Left colon (tissue), 2 donors: ENCODE results near the gene ARHGAP45. TPM values are rescaled to one million over a fixed set of nuclear protein-coding genes. Genes with fewer than 3 reads are reported as not detected.

Source experiments
- ATAC-seq: fragments of 200-7000 bp; cut with Tn5 transposase; one replicate; pipeline ENCODE4 v1.9.1; 2020; ENCODE audit warnings: mild to moderate bottlenecking, moderate library complexity
- DNase-seq, 2 donors: peaks; one replicate each; pipeline ENCODE4 v3.0.0-alpha.2; 2020
- intact Hi-C, 2 donors: fragments of 100-400 bp; cut with DNase I in 1 of 2; cut with micrococcal nuclease in 1 of 2; formaldehyde crosslinking; loops; one replicate each; pipeline versions ENCODE4 v1.11.2 to v1.14.0; 2022; cut with DNase I, micrococcal nuclease
- total RNA-seq, 2 donors: library from RNA; stranded (reverse); fragmentation: NEBNext Ultra II Directional; extraction: Animal tissue kit (Norgen Biotek cat#: 25700); gene quantifications; one replicate each; pipeline ENCODE4 v1.2.1, GENCODE V29; 2021
- donor health status: DM: no; HTN: no; CAD: no.
- donor health status: DM: yes; HTN: yes; CAD: no.

The ARHGAP45 gene
- total RNA-seq, 2 donors from 2014 or later: 37.9 to 47.2 TPM

- ATAC-seq (peak; percentile 6), DNase-seq (peak; percentile 34 to 40)
- intact Hi-C loops: no loop called here
Observed at GRCh38 chr19:1066251-1066747, 668 bp upstream of the ARHGAP45 start.

GRCh38 chr19:1067341-1067957, 482 bp downstream of the ARHGAP45 start:
- ATAC-seq (no peak), DNase-seq (peak in 1 of 2 donors; percentile 33)
- intact Hi-C loops: no loop called here

DNA sequence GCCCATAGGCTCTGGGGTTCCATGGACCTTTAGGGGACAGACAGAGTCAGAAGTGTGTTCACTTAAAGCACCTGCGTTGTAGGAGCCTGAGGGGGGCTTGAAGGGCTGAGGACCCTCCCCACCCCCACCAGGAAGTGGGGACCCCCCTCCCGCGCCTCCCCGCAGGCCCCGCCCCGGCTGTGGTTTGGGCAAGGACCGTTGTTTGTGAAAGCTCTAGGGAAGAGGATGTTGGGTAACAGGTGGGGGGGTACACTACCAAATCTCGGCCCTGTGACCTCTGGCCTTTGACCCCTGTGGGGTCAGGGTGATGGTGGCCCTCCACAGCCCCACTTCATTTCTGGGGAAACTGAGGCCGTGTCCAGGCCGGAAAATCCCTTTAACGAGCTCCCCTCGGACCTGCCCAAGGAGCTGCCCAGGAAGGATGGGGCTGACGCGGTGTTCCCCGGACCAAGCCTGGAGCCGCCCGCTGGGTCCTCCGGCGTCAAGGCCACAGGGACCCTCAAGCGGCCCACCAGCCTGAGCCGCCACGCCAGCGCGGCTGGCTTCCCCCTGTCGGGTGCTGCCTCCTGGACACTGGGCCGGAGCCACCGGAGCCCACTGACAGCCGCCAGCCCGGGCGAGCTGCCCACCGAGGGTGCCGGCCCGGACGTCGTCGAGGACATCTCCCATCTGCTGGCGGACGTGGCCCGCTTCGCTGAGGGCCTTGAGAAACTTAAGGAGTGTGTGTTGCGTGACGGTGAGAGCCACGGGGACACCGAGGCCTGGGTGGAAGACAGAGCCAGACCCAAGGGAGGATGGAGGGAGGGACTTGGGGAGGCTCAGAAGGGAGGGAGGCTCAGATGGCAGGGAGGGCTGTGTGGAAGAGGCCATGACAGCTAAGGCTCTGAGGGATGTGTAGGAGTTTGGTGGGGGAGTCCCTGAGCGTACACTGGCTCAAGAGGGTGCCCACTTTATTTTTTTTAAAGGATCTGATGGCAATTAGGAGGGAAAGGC, 1.3 kb downstream of the ARHGAP45 start:
- intact Hi-C loops: no loop called here
- DNase-seq: peak; percentile 59 to 70
- no peak for ATAC-seq

GRCh38 chr19:1069009-1069779, 2.2 kb downstream of the ARHGAP45 start:
- ATAC-seq (peak; percentile 46), DNase-seq (peak; percentile 77 to 81)

DNA sequence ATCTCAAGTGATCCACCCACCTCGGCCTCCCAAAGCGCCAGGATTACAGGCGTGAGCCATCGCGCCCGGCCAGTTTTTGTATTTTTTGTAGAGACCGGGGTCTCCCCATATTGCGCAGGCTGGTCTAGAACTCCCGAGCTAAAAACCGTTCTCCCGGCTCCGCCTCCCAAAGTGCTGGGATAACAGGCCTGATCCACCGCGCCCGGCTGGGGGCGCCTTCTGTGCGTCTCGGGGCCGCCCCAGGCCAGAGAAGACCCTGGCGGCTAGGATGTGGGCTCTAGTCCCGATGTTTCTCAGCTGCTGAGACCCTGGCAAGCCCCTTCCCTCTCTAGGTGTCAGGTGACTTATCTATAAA, 3.6 kb downstream of the ARHGAP45 start:
- DNase-seq (no peak), ATAC-seq (no peak)
- intact Hi-C loops: no loop called here

More at GRCh38 chr19:1069009-1069779, 2.2 kb downstream of the ARHGAP45 start:
- intact Hi-C loops: no loop called here

DNA sequence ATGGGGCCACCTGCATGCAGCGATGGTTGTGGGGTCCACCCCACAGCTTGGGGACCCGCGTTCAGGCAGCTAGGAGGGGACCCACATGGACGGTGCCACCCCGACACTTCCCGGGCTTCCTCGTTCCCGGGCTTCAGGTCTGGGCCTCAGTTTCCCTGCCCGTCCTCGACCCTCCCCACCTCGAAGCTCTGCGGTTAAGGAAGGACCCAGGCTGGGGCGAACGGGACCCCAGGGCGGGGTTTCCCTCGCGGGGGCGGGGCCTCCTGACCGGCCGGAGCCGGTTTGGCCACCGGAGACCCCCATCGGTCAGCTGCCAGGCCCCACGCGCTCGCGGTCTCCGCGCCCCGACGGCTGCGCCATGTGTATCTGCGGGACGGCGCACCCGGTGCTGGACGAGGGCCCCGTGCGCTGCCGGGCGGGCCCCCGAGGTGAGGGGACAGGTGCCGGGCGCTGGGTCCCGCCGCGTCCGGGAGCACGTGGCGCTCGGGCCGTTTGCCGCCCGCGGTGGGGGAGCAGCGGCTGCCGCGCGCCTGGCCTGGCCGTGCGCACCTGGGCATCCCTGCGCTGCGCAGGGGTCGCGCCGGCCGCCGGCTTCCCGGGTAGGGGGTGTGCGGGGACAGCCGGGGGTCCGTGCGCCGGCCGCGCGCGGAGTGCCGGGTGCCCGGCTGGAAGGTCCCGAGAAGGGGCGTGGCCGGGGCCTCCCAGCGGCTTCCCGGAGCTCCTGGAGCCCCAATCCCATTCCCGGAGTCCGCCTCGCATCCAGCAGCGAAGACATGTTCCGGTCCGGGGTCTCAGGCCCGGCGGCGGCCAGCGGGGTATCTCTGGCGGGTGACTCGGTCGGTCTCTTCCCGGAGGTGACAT, 4.2 kb downstream of the ARHGAP45 start:
- ATAC-seq (no peak), DNase-seq (no peak)
- intact Hi-C loops: no loop called here

DNA sequence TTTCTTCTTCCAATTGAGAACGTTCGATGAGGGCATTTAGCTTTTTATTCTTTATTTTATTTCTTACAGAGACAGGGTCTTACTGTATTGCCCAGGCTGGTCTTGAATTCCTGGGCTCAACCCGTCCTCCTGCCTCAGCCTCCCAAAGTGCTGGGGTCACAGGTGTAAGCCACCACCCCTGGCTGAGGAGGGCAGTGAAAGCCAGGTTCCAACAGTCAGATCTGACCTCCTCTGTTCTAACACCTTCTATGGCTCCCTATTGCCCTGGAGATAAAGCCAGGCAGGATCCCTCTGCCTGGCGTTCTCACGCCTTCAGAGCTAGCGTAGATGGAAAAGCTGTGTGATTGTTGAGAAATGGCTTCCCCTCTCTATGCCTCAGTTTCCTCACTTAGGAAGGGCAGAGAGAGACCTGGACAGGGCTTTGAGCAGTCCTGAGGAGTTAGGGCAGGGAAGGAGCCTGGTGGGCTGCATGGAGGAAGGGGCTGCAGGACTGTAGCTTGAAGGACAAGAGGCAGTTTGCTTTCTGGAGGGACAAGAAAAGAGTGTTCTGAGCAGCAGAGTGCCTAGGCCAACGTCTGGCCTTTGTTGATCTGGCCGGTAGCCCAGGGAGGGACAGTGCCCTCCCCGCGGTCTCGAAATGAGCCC, 5.5 kb downstream of the ARHGAP45 start:
- ATAC-seq (no peak), DNase-seq (no peak)
- intact Hi-C loops: no loop called here

DNA sequence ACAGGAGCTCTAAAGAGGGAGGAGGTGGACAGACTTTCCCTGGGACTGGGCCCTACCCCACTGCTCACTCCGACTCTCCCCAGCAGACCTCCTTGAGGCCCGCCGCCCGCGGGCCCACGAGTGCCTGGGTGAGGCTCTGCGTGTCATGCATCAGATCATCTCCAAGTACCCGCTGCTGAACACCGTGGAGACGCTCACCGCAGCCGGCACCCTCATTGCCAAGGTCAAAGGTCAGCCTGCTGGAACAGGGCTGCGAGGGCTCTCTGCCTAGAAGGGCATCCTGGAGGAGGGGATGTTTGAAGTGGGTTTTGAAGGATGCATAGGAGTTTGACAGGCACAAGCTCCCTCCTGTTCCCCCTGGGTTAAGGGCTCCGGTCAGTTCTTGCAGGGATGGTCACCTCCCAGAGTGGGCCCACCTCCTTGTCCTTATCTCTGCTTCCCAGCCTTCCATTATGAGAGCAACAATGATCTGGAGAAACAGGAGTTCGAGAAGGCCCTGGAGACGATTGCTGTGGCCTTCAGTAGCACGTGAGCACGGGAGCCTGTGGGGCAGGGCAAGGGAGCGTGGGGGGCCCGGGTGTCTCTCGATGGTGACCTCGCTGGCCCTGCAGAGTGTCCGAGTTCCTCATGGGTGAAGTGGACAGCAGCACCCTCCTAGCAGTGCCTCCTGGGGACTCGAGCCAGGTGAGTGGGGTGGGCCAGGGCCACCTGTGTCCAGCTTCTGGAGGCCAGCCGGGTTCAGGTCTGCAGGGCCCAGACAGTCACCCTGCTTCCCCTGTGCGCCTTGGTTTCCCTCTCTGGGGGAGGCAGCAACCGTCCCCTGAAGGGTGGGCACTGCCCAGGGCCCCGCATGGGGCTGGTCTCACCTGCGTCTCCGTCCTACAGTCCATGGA, 6.3 kb downstream of the ARHGAP45 start:
- DNase-seq: no peak
- intact Hi-C loops: no loop called here
- ATAC-seq: no peak

DNA sequence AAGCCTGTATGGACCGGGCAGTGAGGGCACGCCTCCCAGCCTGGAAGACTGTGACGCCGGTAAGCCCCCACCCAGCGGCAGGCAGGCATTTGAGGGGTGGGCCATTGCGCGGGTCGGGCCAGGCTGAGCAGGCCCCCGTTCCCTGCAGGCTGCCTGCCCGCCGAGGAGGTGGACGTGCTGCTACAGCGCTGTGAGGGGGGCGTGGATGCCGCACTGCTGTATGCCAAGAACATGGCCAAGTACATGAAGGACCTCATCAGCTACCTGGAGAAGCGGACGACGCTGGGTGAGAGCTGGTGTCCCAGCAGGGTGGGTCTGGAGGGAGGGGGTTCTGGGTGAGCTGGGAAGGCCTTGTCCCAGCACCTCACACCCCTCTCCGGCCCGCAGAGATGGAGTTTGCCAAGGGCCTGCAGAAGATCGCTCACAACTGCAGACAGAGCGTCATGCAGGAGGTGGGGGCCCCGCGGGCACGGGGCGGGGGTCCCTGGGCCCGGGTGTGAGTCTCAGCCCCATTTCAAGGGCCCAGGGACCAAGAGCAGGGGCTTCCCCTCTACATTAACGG, 7.1 kb downstream of the ARHGAP45 start:
- intact Hi-C loops: no loop called here
- peak; percentile 33 to 42 for DNase-seq
- no peak for ATAC-seq

GRCh38 chr19:1074544-1075283, 7.7 kb downstream of the ARHGAP45 start:
- intact Hi-C loops: no loop called here
- peak; percentile 65 for ATAC-seq
- DNase-seq: peak; percentile 90 to 98

DNA sequence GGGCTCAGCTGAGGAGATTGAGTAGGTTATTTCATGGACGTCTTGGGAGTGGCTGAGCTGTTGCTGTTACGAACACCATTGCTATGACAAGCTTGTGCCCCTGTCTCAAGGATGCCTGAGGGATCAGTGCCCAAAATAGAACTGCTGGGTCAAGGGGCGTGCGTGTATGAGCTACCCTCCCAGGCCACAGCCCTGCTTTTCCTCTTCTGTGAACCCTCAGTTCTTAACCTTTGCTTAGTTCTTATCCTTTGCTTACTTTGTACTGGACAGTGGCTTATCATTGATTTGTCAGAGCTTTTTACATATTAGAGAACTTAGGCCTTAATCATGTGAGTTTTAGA, 9.0 kb downstream of the ARHGAP45 start:
- ATAC-seq: no peak
- no peak for DNase-seq
- intact Hi-C loops: no loop called here

DNA sequence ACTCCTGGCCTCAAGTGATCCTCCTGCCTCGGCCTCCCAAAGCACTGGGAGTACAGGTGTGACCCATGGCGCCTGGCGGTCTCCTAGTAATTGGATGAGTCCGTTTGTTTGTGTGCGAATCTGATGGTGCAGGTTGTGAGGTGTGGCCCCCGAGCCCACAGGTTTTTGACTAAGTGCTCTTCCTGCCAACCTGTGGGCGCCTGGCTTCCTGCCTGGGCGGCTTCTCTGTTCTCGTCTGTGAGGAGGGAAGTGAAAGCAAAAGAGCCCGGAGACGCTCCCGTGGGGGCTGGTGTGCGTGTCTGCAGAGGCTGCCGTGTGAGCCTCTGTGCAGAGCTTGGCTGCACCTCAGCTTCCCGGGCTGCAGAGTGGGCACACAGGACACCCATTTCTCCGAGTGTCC, 10.0 kb downstream of the ARHGAP45 start:
- intact Hi-C loops: no loop called here
- DNase-seq (peak; percentile 85 to 87), ATAC-seq (peak; percentile 52)

DNA sequence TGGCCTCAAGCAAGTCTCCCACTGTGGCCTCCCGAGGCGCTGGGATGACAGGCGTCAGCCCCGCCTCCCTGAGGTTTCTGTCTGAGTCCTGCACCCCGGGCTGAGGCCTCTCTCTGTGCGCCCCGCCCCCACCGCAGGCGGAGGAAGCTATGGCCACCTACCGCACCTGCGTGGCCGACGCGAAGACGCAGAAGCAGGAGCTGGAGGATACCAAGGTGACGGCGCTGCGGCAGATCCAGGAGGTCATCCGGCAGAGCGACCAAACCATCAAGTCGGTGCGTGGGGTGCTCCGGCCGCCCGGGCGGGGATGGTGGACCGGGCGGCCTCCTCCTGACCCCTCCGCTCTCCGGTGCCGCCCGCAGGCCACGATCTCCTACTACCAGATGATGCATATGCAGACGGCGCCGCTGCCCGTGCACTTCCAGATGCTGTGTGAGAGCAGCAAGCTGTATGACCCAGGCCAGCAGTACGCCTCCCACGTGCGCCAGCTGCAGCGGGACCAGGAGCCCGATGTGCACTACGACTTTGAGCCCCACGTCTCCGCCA, 12.7 kb downstream of the ARHGAP45 start:
- DNase-seq: peak; percentile 44 to 52
- intact Hi-C loops: no loop called here
- no peak for ATAC-seq

- intact Hi-C loops: no loop called here
- DNase-seq (peak in 1 of 2 donors; percentile 47), ATAC-seq (no peak)
Observed at GRCh38 chr19:1080360-1081161, 13.6 kb downstream of the ARHGAP45 start.
